ENCODE measurements around the gene ACCSL.

The ACCSL gene

GRCh38 chr11:44066732-44067141, 19.0 kb downstream of the ACCSL start:
- H3K36me3 ChIP-seq (ENCODE audit: control insufficient read depth, low read depth, low read length), result no peaks in the 10 kb centered on the region
- peak overlapping the region; percentile 52 for H3K4me3 ChIP-seq (ENCODE audit: low read length)
- H3K4me1 ChIP-seq (ENCODE audit: control insufficient read depth, low read depth, low read length), result peaks cover 24% of the 10 kb centered on the region
- peak overlapping the region; percentile 7 for H3K27ac ChIP-seq (ENCODE audit: low read length)
- peak overlapping the region; percentile 80 for H3K9ac ChIP-seq (ENCODE audit: low read length)
- H3K9me3 ChIP-seq (ENCODE audit: control insufficient read depth, low read depth, low read length), result no peaks in the 10 kb centered on the region
- peaks cover 14% of the 10 kb centered on the region for H3K27me3 ChIP-seq (ENCODE audit: control insufficient read depth, insufficient read depth, low read length)

- H3K27me3 ChIP-seq (ENCODE audit: control insufficient read depth, insufficient read depth, low read length), result peaks cover 14% of the 10 kb centered on the region
- no peaks in the 10 kb centered on the region for H3K36me3 ChIP-seq (ENCODE audit: control insufficient read depth, low read depth, low read length)
- no peak overlapping the region for H3K9ac ChIP-seq (ENCODE audit: low read length)
- H3K27ac ChIP-seq (ENCODE audit: low read length), result no peak overlapping the region
- H3K4me3 ChIP-seq (ENCODE audit: low read length), result peak overlapping the region; percentile 52
- peaks cover 24% of the 10 kb centered on the region for H3K4me1 ChIP-seq (ENCODE audit: control insufficient read depth, low read depth, low read length)
- no peaks in the 10 kb centered on the region for H3K9me3 ChIP-seq (ENCODE audit: control insufficient read depth, low read depth, low read length)
These were observed 19.5 kb downstream of the ACCSL start for GRCh38 chr11:44067266-44067665.

GRCh38 chr11:44068180-44068579, 20.4 kb downstream of the ACCSL start:
- Histone ChIP-seq H3K4me3 (ENCODE audit: low read length) (no peak overlapping the region), H3K9ac (ENCODE audit: low read length) (no peak overlapping the region)

GRCh38 chr11:44071157-44071556, 23.4 kb downstream of the ACCSL start:
- Histone ChIP-seq H3K9ac (ENCODE audit: low read length) (no peak overlapping the region), H3K36me3 (ENCODE audit: control insufficient read depth, low read depth, low read length) (no peaks in the 10 kb centered on the region), H3K27me3 (ENCODE audit: control insufficient read depth, insufficient read depth, low read length) (peaks cover 14% of the 10 kb centered on the region), H3K4me3 (ENCODE audit: low read length) (no peak overlapping the region), H3K27ac (ENCODE audit: low read length) (no peak overlapping the region), H3K9me3 (ENCODE audit: control insufficient read depth, low read depth, low read length) (no peaks in the 10 kb centered on the region), H3K4me1 (ENCODE audit: control insufficient read depth, low read depth, low read length) (no peaks in the 10 kb centered on the region)

More at GRCh38 chr11:44068180-44068579, 20.4 kb downstream of the ACCSL start:
- Histone ChIP-seq H3K4me1 (ENCODE audit: control insufficient read depth, low read depth, low read length) (peaks cover 18% of the 10 kb centered on the region), H3K9me3 (ENCODE audit: control insufficient read depth, low read depth, low read length) (no peaks in the 10 kb centered on the region), H3K36me3 (ENCODE audit: control insufficient read depth, low read depth, low read length) (no peaks in the 10 kb centered on the region), H3K27ac (ENCODE audit: low read length) (no peak overlapping the region), H3K27me3 (ENCODE audit: control insufficient read depth, insufficient read depth, low read length) (peaks cover 14% of the 10 kb centered on the region)

- Histone ChIP-seq H3K27me3 (ENCODE audit: control insufficient read depth, insufficient read depth, low read length) (peaks cover under 1% of the 10 kb centered on the region), H3K9me3 (ENCODE audit: control insufficient read depth, low read depth, low read length) (no peaks in the 10 kb centered on the region), H3K4me1 (ENCODE audit: control insufficient read depth, low read depth, low read length) (no peaks in the 10 kb centered on the region), H3K36me3 (ENCODE audit: control insufficient read depth, low read depth, low read length) (no peaks in the 10 kb centered on the region), H3K27ac (ENCODE audit: low read length) (no peak overlapping the region), H3K4me3 (ENCODE audit: low read length) (no peak overlapping the region), H3K9ac (ENCODE audit: low read length) (no peak overlapping the region)
These were observed 25.2 kb downstream of the ACCSL start for GRCh38 chr11:44072757-44073658.

GRCh38 chr11:44078794-44079193, 31.0 kb downstream of the ACCSL start:
- Histone ChIP-seq H3K4me1 (ENCODE audit: control insufficient read depth, low read depth, low read length) (no peaks in the 10 kb centered on the region), H3K9me3 (ENCODE audit: control insufficient read depth, low read depth, low read length) (no peaks in the 10 kb centered on the region), H3K9ac (ENCODE audit: low read length) (no peak overlapping the region), H3K36me3 (ENCODE audit: control insufficient read depth, low read depth, low read length) (no peaks in the 10 kb centered on the region), H3K27me3 (ENCODE audit: control insufficient read depth, insufficient read depth, low read length) (no peaks in the 10 kb centered on the region), H3K27ac (ENCODE audit: low read length) (no peak overlapping the region), H3K4me3 (ENCODE audit: low read length) (no peak overlapping the region)

GRCh38 chr11:44079376-44079775, 31.6 kb downstream of the ACCSL start:
- H3K4me3 ChIP-seq (ENCODE audit: low read length), result no peak overlapping the region
- H3K36me3 ChIP-seq (ENCODE audit: control insufficient read depth, low read depth, low read length), result no peaks in the 10 kb centered on the region
- no peaks in the 10 kb centered on the region for H3K27me3 ChIP-seq (ENCODE audit: control insufficient read depth, insufficient read depth, low read length)
- no peak overlapping the region for H3K9ac ChIP-seq (ENCODE audit: low read length)
- H3K27ac ChIP-seq (ENCODE audit: low read length), result no peak overlapping the region
- no peaks in the 10 kb centered on the region for H3K9me3 ChIP-seq (ENCODE audit: control insufficient read depth, low read depth, low read length)
- H3K4me1 ChIP-seq (ENCODE audit: control insufficient read depth, low read depth, low read length), result no peaks in the 10 kb centered on the region

GRCh38 chr11:44080951-44081350, 33.2 kb downstream of the ACCSL start:
- H3K9me3 ChIP-seq (ENCODE audit: control insufficient read depth, low read depth, low read length), result no peaks in the 10 kb centered on the region
- no peak overlapping the region for H3K27ac ChIP-seq (ENCODE audit: low read length)
- no peaks in the 10 kb centered on the region for H3K36me3 ChIP-seq (ENCODE audit: control insufficient read depth, low read depth, low read length)
- H3K9ac ChIP-seq (ENCODE audit: low read length), result no peak overlapping the region
- no peak overlapping the region for H3K4me3 ChIP-seq (ENCODE audit: low read length)
- H3K4me1 ChIP-seq (ENCODE audit: control insufficient read depth, low read depth, low read length), result no peaks in the 10 kb centered on the region
- no peaks in the 10 kb centered on the region for H3K27me3 ChIP-seq (ENCODE audit: control insufficient read depth, insufficient read depth, low read length)

GRCh38 chr11:44082645-44083044, 34.9 kb downstream of the ACCSL start:
- no peaks in the 10 kb centered on the region for H3K36me3 ChIP-seq (ENCODE audit: control insufficient read depth, low read depth, low read length)

GRCh38 chr11:44083433-44083832, 35.7 kb downstream of the ACCSL start:
- H3K9me3 ChIP-seq (ENCODE audit: control insufficient read depth, low read depth, low read length), result no peaks in the 10 kb centered on the region
- no peak overlapping the region for H3K27ac ChIP-seq (ENCODE audit: low read length)
- no peak overlapping the region for H3K4me3 ChIP-seq (ENCODE audit: low read length)
- H3K27me3 ChIP-seq (ENCODE audit: control insufficient read depth, insufficient read depth, low read length), result no peaks in the 10 kb centered on the region
- no peaks in the 10 kb centered on the region for H3K4me1 ChIP-seq (ENCODE audit: control insufficient read depth, low read depth, low read length)
- no peak overlapping the region for H3K9ac ChIP-seq (ENCODE audit: low read length)
- no peaks in the 10 kb centered on the region for H3K36me3 ChIP-seq (ENCODE audit: control insufficient read depth, low read depth, low read length)

More at GRCh38 chr11:44082645-44083044, 34.9 kb downstream of the ACCSL start:
- Histone ChIP-seq H3K4me3 (ENCODE audit: low read length) (no peak overlapping the region), H3K4me1 (ENCODE audit: control insufficient read depth, low read depth, low read length) (no peaks in the 10 kb centered on the region), H3K9me3 (ENCODE audit: control insufficient read depth, low read depth, low read length) (no peaks in the 10 kb centered on the region), H3K27me3 (ENCODE audit: control insufficient read depth, insufficient read depth, low read length) (no peaks in the 10 kb centered on the region), H3K9ac (ENCODE audit: low read length) (no peak overlapping the region), H3K27ac (ENCODE audit: low read length) (no peak overlapping the region)

GRCh38 chr11:44083906-44084305, 36.1 kb downstream of the ACCSL start:
- Histone ChIP-seq H3K9ac (ENCODE audit: low read length) (no peak overlapping the region), H3K27me3 (ENCODE audit: control insufficient read depth, insufficient read depth, low read length) (no peaks in the 10 kb centered on the region), H3K27ac (ENCODE audit: low read length) (no peak overlapping the region), H3K4me1 (ENCODE audit: control insufficient read depth, low read depth, low read length) (no peaks in the 10 kb centered on the region), H3K4me3 (ENCODE audit: low read length) (no peak overlapping the region), H3K36me3 (ENCODE audit: control insufficient read depth, low read depth, low read length) (no peaks in the 10 kb centered on the region), H3K9me3 (ENCODE audit: control insufficient read depth, low read depth, low read length) (no peaks in the 10 kb centered on the region)

- H3K27ac ChIP-seq (ENCODE audit: low read length), result no peak overlapping the region
These were observed 37.5 kb downstream of the ACCSL start for GRCh38 chr11:44085330-44085729.

More at GRCh38 chr11:44085330-44085729, 37.5 kb downstream of the ACCSL start:
- no peaks in the 10 kb centered on the region for H3K9me3 ChIP-seq (ENCODE audit: control insufficient read depth, low read depth, low read length)
- no peaks in the 10 kb centered on the region for H3K27me3 ChIP-seq (ENCODE audit: control insufficient read depth, insufficient read depth, low read length)
- H3K4me3 ChIP-seq (ENCODE audit: low read length), result no peak overlapping the region
- no peaks in the 10 kb centered on the region for H3K36me3 ChIP-seq (ENCODE audit: control insufficient read depth, low read depth, low read length)
- no peak overlapping the region for H3K9ac ChIP-seq (ENCODE audit: low read length)
- H3K4me1 ChIP-seq (ENCODE audit: control insufficient read depth, low read depth, low read length), result no peaks in the 10 kb centered on the region

Data from iPS-18a (cell line).